NCI-H2227 treated with DMSO at 0.1 percent for 48 hours (cell line): ENCODE measurements around the gene ELF1.
"Not testable (repeated sequence)": the region's sequence is repeated elsewhere in the genome, so short reads cannot be mapped to it uniquely, and the experiment has no call there.

Experiments
- DNase-seq: peaks from one replicate; lab custom pipeline; 2025; lab: John Stamatoyannopoulos, UW

ELF1 gene

DNA sequence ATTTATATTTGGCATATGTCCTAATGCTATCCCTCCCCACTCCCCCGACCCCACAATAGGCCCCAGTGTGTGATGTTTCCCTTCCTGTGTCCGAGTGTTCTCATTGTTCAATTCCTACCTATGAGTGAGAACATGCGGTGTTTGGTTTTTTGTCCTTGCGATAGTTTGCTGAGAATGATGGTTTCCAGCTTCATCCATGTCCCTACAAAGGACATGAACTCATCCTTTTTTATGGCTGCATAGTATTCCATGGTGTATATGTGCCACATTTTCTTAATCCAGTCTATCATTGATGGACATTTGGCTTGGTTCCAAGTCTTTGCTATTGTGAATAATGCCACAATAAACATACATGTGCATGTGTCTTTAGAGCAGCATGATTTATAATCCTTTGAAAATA lies 23.3 kb upstream of the ELF1 start:
- DNase-seq, result not testable (repeated sequence)

DNA sequence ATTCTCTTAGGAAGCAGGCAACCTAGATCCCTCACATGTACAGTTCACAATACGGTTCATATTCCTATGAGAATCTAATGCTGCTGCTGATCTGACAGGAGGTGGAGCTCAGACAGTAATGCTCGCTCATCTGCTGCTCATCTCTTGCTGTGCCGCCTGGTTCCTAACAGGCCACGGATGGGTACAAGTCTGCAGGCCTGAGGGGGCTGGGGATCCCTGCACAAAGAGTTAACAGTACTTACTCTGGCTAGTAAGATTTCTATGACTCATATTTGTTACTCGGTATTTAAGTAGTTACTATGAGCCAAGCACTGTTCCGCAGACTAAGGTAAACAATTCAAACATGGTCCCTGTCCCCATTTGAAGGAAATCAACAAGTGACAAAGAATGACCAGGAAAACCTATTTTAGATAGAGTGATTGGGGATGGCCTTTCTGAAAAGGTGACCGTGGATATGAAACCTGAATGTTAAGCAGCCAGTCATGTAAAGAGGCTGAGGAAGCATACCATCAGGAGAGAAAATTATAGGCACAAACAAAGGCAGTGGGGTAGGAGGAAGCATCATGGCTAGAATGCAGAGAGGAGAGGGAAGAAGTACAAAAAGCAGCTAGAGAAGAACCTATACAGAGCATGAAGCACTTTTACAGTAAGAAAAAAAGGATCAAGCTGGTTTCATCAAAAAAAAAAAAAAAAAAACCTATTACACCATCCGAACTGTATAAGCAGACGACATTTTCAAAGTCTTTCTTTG lies 21.6 kb upstream of the ELF1 start:
- DNase-seq, result no peak

GRCh38 chr13:41039746-41040145 lies 20.6 kb upstream of the ELF1 start:
- DNase-seq, result no peak

DNA sequence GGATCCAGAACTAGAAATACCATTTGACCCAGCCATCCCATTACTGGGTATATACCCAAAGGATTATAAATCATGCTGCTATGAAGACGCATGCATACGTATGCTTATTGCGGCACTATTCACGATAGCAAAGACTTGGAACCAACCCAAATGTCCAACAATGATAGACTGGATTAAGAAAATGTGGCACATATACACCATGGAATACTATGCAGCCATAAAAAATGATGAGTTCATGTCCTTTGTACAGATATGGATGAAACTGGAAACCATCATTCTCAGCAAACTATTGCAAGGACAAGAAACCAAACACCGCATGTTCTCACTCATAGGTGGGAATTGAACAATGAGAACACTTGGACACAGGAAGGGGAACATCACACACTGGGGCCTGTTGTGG lies 17.4 kb upstream of the ELF1 start:
- not testable (repeated sequence) for DNase-seq

- DNase-seq, result no peak
These were observed 15.8 kb upstream of the ELF1 start for GRCh38 chr13:41034881-41035280.

DNA sequence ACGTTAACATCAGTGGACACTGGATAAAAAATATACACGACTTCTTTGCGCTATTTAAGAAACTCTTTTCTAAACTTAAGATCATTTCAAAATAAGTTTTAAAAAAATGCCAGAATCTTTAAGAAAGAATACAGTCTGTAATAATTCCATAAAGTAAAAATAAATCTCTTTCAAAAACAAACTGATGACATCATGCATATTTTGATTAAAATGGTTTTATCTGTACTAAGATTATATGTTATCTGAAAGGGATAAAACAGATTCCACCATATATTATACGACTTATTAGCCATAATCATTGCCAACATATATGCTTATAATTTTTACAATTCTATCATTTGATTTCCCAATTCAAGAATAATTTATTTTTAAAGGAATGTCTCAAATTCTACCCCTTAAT lies 15.3 kb upstream of the ELF1 start:
- no peak for DNase-seq

- no peak for DNase-seq
These were observed 13.7 kb upstream of the ELF1 start for GRCh38 chr13:41032691-41033376.

DNA sequence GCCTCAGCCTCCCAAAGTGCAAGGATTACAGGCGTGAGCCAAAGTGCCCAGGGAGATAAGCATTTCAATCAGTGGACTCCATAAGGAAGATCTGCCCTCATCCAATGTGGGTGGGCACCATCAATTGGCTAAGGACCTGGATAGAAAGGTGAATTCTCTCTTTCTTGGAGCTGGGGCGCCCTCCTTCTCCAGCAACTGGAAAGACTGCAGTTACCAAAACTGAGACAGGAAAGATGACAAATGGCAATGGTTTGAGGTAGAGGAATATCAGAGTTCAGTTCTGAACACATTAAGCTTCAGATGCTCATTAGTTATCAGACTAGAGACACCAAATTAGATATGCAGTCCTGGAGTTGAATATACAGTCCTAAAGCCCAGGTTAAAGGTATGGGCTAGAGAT lies 10.5 kb upstream of the ELF1 start:
- DNase-seq, result no peak

DNA sequence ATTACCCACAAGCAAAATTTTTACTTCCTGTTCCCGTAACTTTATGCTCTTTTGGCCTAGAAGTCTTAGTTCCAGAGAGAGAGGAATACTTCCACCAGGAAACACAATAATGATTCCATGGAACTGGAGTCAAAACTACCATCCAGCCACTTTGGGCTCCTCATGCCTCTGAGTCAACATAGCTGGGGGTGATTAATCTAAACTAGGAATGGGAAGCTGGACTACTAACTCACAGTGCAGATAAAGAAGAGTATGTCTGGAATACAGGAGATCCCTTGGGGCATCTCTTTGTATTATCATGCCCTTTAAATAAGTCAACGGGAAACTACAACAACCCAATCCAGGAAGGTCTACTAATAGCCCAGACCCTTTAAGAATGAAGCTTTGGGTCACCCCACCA lies 8.9 kb upstream of the ELF1 start:
- no peak for DNase-seq

DNA sequence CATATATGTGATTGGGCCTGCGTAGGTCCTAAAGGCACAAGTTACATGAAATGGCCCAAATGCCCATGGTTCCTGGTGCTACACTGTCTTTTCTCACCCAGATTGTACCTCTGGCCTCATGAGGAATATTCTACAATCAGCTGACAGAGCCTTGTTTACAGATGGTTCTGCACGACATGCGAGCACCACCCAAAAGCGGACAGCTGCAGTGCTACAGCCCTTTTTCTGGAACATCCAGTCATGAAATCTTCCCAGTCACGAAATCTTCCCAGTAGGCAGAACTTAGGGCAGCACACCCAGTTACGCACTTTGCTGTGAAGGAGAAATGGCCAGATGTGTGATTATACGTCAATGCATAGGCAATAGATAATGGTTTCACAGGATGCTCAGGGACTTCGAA lies 7.7 kb upstream of the ELF1 start:
- no peak for DNase-seq

GRCh38 chr13:41025518-41025917 lies 6.4 kb upstream of the ELF1 start:
- DNase-seq, result no peak

DNA sequence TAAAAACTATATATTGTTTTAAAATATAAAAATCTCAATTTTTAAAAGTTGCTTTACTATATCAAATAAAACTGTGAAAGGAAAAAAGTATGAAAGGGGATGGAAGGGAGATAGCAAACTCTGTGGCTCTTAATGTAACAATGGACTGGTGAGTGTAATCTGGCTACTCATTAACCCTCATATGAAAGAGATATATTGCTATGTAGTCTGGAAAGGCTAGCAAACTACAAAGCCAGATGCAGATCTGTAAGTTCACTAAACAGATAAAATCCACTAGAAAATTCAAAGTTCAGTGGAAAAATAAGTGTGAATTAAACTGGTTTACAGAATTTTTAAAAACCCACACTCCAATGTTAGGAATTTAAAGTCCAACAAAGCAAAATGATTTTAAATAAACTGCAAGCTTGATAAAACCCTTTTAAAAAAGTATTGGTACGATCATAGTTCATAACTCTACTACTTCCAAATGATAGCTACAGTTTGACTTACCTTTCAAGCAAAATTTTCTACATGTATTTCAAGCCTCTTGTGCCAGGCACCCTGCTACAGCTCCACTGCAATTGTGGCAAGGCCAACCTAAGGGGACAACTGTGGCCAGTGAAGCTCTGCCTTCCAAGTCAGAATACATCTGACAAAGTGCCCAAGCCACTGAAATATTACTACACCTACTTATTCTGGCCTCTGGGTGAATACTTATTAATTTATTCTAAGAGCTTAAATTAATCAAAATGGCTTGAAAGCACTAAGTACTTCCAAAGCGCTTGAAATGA lies 647 bp upstream of the ELF1 start:
- no peak for DNase-seq

- DNase-seq, result no peak
These were observed 541 bp downstream of the ELF1 start for GRCh38 chr13:41018602-41018948.

GRCh38 chr13:41017817-41018601 lies 1.1 kb downstream of the ELF1 start:
- no peak for DNase-seq

DNA sequence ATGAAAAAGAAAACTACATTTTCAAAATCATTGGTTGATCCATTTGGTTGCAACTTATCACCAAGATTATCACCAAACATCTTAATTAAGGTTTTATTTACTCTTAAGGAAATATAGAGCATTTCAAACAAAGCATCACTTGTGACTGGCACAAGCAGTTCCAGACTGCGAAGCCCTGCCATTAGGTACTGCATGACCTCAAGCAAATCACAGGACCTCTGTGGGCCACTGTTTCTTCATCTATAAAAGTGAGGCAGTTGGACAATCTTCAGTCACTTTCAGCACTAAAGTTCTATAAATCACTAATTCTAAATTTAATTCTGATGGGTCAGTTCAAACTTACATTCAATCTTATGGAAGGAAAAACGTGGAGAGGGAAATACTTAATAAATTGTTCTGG lies 2.0 kb downstream of the ELF1 start:
- DNase-seq, result no peak

GRCh38 chr13:41015920-41016319 lies 3.2 kb downstream of the ELF1 start:
- no peak for DNase-seq

DNA sequence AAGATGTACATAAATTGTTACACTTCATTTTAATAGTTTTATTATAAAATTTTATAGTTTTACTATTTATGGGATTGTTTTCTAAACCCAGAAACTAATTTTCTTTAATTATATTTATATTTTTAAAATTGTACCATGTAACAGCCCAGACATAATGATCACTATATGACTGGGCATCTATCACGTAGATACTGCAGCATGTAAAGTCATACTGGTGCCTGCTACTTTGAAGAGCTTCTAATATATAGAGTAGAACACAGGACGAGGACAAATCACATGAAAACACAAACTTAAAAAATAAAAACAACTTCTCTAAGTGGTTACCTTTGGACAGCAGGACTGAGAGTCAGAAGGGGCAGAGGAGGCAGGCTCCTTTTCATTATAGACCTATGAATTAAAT lies 5.3 kb downstream of the ELF1 start:
- no peak for DNase-seq

- DNase-seq, result no peak
These were observed 6.6 kb downstream of the ELF1 start for GRCh38 chr13:41012536-41012935.

DNA sequence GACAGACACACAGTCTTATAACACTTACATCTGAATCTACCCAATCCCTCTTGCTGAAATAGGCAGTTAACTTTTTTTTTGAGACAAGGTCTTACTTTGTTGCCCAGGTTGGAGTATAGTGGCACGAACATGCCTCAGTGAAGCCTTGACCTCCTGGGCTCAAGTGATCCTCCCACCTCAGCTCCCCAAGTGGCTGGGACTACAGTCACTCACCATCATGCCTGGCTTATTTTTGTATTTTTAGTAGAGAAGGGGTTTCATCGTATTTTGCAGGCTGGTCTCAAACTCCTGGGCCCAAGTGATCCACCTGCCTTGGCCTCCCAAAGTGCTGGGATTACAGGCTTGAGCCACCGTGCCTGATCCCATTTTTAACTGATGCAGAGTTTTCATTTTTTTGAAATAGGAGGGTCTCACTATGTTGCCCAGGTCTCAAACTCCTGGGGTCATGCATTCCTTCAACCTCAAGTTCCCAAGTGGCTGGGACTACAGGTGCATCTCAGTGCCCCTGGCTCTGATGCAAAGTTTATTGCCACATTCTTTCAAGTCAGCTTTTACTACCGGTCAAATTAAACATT lies 7.6 kb downstream of the ELF1 start:
- DNase-seq, result no peak

GRCh38 chr13:41008349-41008980 lies 10.7 kb downstream of the ELF1 start:
- no peak for DNase-seq

DNA sequence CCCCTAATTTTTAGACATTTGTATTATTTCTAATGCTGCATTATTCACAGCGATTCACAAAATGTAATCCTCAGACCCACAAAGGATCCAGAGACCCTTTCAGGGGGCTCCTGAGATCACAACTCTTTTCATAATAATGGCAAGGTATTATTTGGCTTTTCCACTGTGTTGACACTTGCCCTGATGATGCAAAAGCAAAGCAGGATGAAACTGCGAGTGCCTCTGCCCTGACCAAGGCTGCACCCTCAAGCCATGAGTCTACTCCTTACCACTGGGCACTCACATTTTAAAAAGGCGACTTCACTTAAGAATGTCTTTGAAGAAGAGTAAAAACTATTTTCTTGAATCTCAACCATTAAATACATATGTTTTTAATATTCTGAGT lies 11.4 kb downstream of the ELF1 start:
- no peak for DNase-seq
